HTR-8/SVneo (cell line): ENCODE data around the gene CES4A.
"Not testable (repeated sequence)": the region's sequence is repeated elsewhere in the genome, so short reads cannot be mapped to it uniquely, and the experiment has no call there.

Experiments used
- DNase-seq: peaks from one replicate; pipeline ENCODE4 v3.0.0; 2011; ENCODE audit warnings: low spot score, mixed read lengths; ENCODE audit not compliant: insufficient read length
- FAIRE-seq: peaks from 2 replicates; lab custom pipeline; 2011; peaks lifted over from hg19 to GRCh38; lab: Jason Lieb, UNC

Gene CES4A

GRCh38 chr16:66955363-66956153 is 32.8 kb upstream of the CES4A start:
- FAIRE-seq: not testable (repeated sequence)

GRCh38 chr16:66956154-66956457 is 32.3 kb upstream of the CES4A start:
- not testable (repeated sequence) for FAIRE-seq, DNase-seq

More at GRCh38 chr16:66955363-66956153, 32.8 kb upstream of the CES4A start:
- not testable (repeated sequence) for DNase-seq

GRCh38 chr16:66958857-66959703 is 29.3 kb upstream of the CES4A start:
- no peak for DNase-seq
- FAIRE-seq: no peak

GRCh38 chr16:66959704-66960161 is 28.7 kb upstream of the CES4A start:
- FAIRE-seq (no peak), DNase-seq (no peak)

- FAIRE-seq (no peak), DNase-seq (no peak)
Observed at GRCh38 chr16:66960270-66960669, 28.1 kb upstream of the CES4A start.

GRCh38 chr16:66961065-66961744 is 27.2 kb upstream of the CES4A start, which contains the start of gene CES3:
Gene CES3, plus strand, starts transcription at chr16:66961266. Its CDS starts 42 bp downstream, at chr16:66961308.
- DNase-seq (peak; percentile 87), FAIRE-seq (peak; percentile 97)

GRCh38 chr16:66961914-66962313 is 26.5 kb upstream of the CES4A start:
- no peak for FAIRE-seq
- DNase-seq: no peak

- FAIRE-seq (no peak), DNase-seq (no peak)
Observed at GRCh38 chr16:66964049-66964448, 24.3 kb upstream of the CES4A start.

GRCh38 chr16:66968847-66969246 is 19.5 kb upstream of the CES4A start:
- DNase-seq: no peak

GRCh38 chr16:66970775-66971720 is 17.3 kb upstream of the CES4A start:
- DNase-seq (peak; percentile 41), FAIRE-seq (peak; percentile 87)

More at GRCh38 chr16:66968847-66969246, 19.5 kb upstream of the CES4A start:
- no peak for FAIRE-seq

- DNase-seq (no peak), FAIRE-seq (no peak)
Observed at GRCh38 chr16:66972983-66973382, 15.4 kb upstream of the CES4A start.

GRCh38 chr16:66973716-66974115 is 14.7 kb upstream of the CES4A start:
- no peak for FAIRE-seq
- no peak for DNase-seq

- not testable (repeated sequence) for DNase-seq, FAIRE-seq
Observed at GRCh38 chr16:66974156-66974931, 14.0 kb upstream of the CES4A start.

- not testable (repeated sequence) for FAIRE-seq, DNase-seq
Observed at GRCh38 chr16:66974932-66975246, 13.5 kb upstream of the CES4A start.

- no peak for DNase-seq
Observed at GRCh38 chr16:66975302-66975893, 13.0 kb upstream of the CES4A start.

GRCh38 chr16:66976746-66977145 is 11.6 kb upstream of the CES4A start:
- FAIRE-seq: no peak
- DNase-seq: no peak

More at GRCh38 chr16:66975302-66975893, 13.0 kb upstream of the CES4A start:
- no peak for FAIRE-seq

GRCh38 chr16:66977341-66978113 is 10.9 kb upstream of the CES4A start:
- FAIRE-seq: peak; percentile 90
- peak; percentile 93 for DNase-seq
